SU-DHL-6 (cell line): ENCODE data around the gene DLL1.

Experiments used
- CTCF ChIP-seq: fragments of 200-600 bp; sonication (generic); IDR thresholded peaks from one replicate; pipeline ENCODE4 v1.5.1; 2017; ENCODE audit warnings: antibody characterized with exemption, mild to moderate bottlenecking, low read length, moderate library complexity; ENCODE audit not compliant: insufficient read depth, poor library complexity, severe bottlenecking
- EZH2phosphoT487 ChIP-seq: fragments of 200-600 bp; sonication (generic), shearing (Covaris generic); conservative IDR thresholded peaks from 2 replicates; pipeline ENCODE4 v1.6.1; 2018; ENCODE audit warnings: mild to moderate bottlenecking, antibody characterized with exemption, low read length, moderate library complexity, mixed read lengths

DNA sequence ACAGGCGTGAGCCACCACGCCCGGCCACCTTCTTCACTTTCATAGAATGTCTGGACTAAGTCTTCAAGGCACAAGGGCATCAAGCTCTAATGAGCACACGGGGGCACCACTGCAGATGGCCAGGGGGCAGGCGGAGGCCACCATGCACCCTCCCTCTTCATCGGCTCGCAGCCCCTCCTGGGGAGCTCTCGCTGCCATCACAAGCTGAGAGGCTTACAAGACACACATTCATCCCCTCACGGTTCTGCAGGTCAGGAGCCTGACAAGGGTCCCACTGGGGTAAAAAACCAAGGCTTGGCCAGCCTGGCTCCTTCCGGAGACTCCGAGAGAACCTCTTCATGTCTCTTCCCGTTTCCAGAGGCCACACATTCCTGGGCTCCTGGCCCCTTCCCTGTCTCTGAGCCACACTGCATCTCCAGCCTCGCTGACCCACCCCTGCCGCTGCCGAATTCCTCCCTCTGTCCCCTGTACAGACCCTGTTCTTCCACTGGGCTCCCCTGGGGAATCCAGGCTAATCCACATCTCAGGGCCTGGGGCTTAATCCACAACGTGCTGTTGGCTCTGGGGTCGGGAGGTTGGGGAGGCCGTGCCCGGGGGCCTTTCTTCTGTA, 19.8 kb downstream of the DLL1 start:
- TF ChIP-seq CTCF (no peak), EZH2phosphoT487 (no peak)
